OCI-LY1 (cell line): ENCODE results near the gene IQCN.

ENCODE experiments used
- H2AFZ ChIP-seq: fragments of 200-600 bp; sonication (generic), shearing (Covaris generic); 2 replicates; pipeline ENCODE4 v1.6.0; 2014; ENCODE audit warnings: antibody characterized with exemption, mild to moderate bottlenecking, low read length
- H3F3A ChIP-seq: fragments of 200-600 bp; sonication (generic), shearing (Covaris generic); 2 replicates; pipeline ENCODE4 v1.6.0; 2014; ENCODE audit warnings: mild to moderate bottlenecking, antibody characterized with exemption, low read length, moderate library complexity; ENCODE audit not compliant: insufficient read depth
- H3K27ac ChIP-seq: fragments of 200-600 bp; sonication (generic); 2 replicates; pipeline ENCODE4 v1.5.1; 2014; ENCODE audit warnings: low read length, mixed run types, mild to moderate bottlenecking, low read depth; ENCODE audit not compliant: poor library complexity, severe bottlenecking
- H3K27me3 ChIP-seq: fragments of 200-600 bp; sonication (generic); 2 replicates; pipeline ENCODE4 v1.6.0; 2014; ENCODE audit warnings: antibody characterized with exemption, mild to moderate bottlenecking, low read length, moderate library complexity; ENCODE audit not compliant: insufficient read depth
- H3K36me3 ChIP-seq: fragments of 200-600 bp; sonication (generic); 2 replicates; pipeline ENCODE4 v1.6.1; 2014; ENCODE audit warnings: mild to moderate bottlenecking, antibody characterized with exemption, low read length, moderate library complexity, mixed read lengths; ENCODE audit not compliant: insufficient read depth
- H3K4me1 ChIP-seq: fragments of 200-600 bp; sonication (generic); 2 replicates; pipeline ENCODE4 v1.5.1; 2014; ENCODE audit warnings: mild to moderate bottlenecking, low read length, moderate library complexity; ENCODE audit not compliant: insufficient read depth, severe bottlenecking
- H3K4me2 ChIP-seq: fragments of 200-600 bp; sonication (generic), shearing (Covaris generic); 2 replicates; pipeline ENCODE4 v1.6.1; 2014; ENCODE audit warnings: low read length
- H3K4me3 ChIP-seq: fragments of 200-600 bp; sonication (generic); 2 replicates; pipeline ENCODE4 v1.5.1; 2014; ENCODE audit warnings: low read length, low read depth, mild to moderate bottlenecking, mixed read lengths; ENCODE audit not compliant: poor library complexity, severe bottlenecking
- H3K79me2 ChIP-seq: fragments of 200-600 bp; shearing (Covaris generic); 2 replicates; pipeline ENCODE4 v1.6.1; 2016; ENCODE audit warnings: mixed run types, low read length, mixed read lengths; ENCODE audit not compliant: insufficient read depth
- H3K9ac ChIP-seq: fragments of 200-600 bp; sonication (generic), shearing (Covaris generic); 2 replicates; pipeline ENCODE4 v1.6.1; 2014; ENCODE audit warnings: mild to moderate bottlenecking, low read length, mixed read lengths
- H3K9me2 ChIP-seq: fragments of 200-600 bp; sonication (generic), shearing (Covaris generic); 2 replicates; pipeline ENCODE4 v1.6.1; 2014; ENCODE audit warnings: low read depth, mild to moderate bottlenecking, low read length, mixed read lengths
- H3K9me3 ChIP-seq: fragments of 200-600 bp; shearing (Covaris generic); 2 replicates; pipeline ENCODE4 v1.6.1; 2014; ENCODE audit warnings: low read length, mixed read lengths
- H4K20me1 ChIP-seq: fragments of 200-600 bp; sonication (generic), shearing (Covaris generic); 2 replicates; pipeline ENCODE4 v1.6.0; 2016; ENCODE audit warnings: mild to moderate bottlenecking, low read length; ENCODE audit not compliant: insufficient read depth
- EZH2 ChIP-seq: fragments of 200-600 bp; sonication (generic), shearing (Covaris generic); IDR thresholded peaks from 2 replicates; pipeline ENCODE4 v1.8.0; 2017; ENCODE audit warnings: borderline replicate concordance, mixed run types, mild to moderate bottlenecking, antibody characterized with exemption, low read length, moderate library complexity, mixed read lengths
- TF ChIP-seq, protein P1 (sequence below): fragments of 200-600 bp; sonication (generic), shearing (Covaris generic); IDR thresholded peaks from 2 replicates; pipeline ENCODE4 v1.5.1; 2017; ENCODE audit warnings: mild to moderate bottlenecking, antibody characterized with exemption, low read length, moderate library complexity, mixed read lengths

The IQCN gene

DNA sequence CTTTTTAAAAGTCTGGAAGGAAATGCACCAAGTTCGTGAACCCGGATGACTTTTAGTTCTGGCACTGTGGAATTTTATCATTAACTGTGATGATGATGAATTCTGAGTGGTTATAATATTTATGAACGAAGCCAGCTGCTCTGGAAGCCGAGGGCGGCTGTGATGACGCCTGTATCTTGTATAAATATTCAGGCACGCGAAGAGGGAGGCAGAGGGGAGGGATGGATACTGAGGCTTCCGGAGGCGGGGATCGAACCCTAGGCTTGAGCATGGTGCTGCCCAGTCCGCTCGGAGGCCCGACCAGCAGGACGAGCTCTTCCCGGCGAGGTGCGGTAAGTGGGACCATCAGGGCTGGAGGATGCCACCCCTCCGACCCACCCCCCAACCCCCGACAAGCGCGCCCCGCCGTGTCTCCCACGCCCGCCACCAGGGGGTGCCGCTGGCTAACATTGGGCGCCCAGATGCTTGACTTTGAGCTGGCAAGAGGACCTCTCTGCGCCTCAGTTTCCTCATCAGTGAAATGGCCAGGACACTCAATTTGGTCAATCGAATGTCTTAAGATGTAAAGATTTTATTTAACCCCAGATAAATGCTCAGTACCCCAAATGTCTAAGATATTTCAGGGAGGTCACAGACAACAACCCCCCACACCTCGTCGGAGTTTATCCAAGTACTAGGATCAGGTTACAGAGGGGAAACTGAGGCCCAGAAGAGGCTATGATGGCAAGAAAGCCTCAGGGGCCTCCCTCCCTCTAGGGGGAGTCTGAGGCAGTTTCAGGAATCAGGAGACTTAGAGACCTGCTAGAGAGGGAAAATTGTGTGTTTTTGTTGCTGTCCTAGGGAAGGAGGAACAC lies 65.9 kb downstream of the IQCN start:
- H3K4me1 ChIP-seq, result peaks cover 14% of the 10 kb centered on the region
- peaks cover 4% of the 10 kb centered on the region; the same call in 1 of the 2 replicates for H3K27me3 ChIP-seq
- H3K9ac ChIP-seq, result no peak overlapping the region
- no peak overlapping the region for H3K4me2 ChIP-seq
- H3K9me3 ChIP-seq, result no peaks in the 10 kb centered on the region
- H3K79me2 ChIP-seq, result no peaks in the 10 kb centered on the region
- H3F3A ChIP-seq, result no peaks in the 10 kb centered on the region
- H4K20me1 ChIP-seq, result no peaks in the 10 kb centered on the region
- no peak overlapping the region for H3K27ac ChIP-seq
- TF ChIP-seq EZH2, result no peak
- TF ChIP-seq, protein P1, sequence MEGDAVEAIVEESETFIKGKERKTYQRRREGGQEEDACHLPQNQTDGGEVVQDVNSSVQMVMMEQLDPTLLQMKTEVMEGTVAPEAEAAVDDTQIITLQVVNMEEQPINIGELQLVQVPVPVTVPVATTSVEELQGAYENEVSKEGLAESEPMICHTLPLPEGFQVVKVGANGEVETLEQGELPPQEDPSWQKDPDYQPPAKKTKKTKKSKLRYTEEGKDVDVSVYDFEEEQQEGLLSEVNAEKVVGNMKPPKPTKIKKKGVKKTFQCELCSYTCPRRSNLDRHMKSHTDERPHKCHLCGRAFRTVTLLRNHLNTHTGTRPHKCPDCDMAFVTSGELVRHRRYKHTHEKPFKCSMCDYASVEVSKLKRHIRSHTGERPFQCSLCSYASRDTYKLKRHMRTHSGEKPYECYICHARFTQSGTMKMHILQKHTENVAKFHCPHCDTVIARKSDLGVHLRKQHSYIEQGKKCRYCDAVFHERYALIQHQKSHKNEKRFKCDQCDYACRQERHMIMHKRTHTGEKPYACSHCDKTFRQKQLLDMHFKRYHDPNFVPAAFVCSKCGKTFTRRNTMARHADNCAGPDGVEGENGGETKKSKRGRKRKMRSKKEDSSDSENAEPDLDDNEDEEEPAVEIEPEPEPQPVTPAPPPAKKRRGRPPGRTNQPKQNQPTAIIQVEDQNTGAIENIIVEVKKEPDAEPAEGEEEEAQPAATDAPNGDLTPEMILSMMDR, result peak; percentile 68
- no peaks in the 10 kb centered on the region for H3K36me3 ChIP-seq
- no peak overlapping the region for H2AFZ ChIP-seq
- no peaks in the 10 kb centered on the region for H3K9me2 ChIP-seq
- no peak overlapping the region for H3K4me3 ChIP-seq
